Upper lobe of left lung (tissue), 4 donors: Measurements from ENCODE around the gene IRF2.
"Not testable (repeated sequence)": the region's sequence is repeated elsewhere in the genome, so short reads cannot be mapped to it uniquely, and the experiment has no call there.

Experiments
- EP300 ChIP-seq, 4 donors: sonication (generic); formaldehyde crosslinking; IDR thresholded peaks; one replicate each; pipeline ENCODE4 v1.5.1; 2017; ENCODE audit warnings: antibody characterized with exemption in 4 of 4, control low read depth in 2 of 4
- POLR2A ChIP-seq, 4 donors: fragments of 450-650 bp; IDR thresholded peaks; one replicate each; pipeline ENCODE4 v1.5.1; 2016 to 2017; ENCODE audit warnings: antibody characterized with exemption in 4 of 4, mild to moderate bottlenecking in 2 of 4
- TF ChIP-seq, protein P1 (sequence below), 6 experiments: fragments of 450-650 bp in 4 of 6; fragments of 200-600 bp in 2 of 6; sonication (generic) in 2 of 6; IDR thresholded peaks; one replicate each; pipeline ENCODE4 v1.5.1; 2016 to 2019; ENCODE audit warnings: antibody characterized with exemption in 6 of 6

GRCh38 chr4:184339398-184340193, 134.8 kb downstream of the IRF2 start:
- TF ChIP-seq, protein P1, sequence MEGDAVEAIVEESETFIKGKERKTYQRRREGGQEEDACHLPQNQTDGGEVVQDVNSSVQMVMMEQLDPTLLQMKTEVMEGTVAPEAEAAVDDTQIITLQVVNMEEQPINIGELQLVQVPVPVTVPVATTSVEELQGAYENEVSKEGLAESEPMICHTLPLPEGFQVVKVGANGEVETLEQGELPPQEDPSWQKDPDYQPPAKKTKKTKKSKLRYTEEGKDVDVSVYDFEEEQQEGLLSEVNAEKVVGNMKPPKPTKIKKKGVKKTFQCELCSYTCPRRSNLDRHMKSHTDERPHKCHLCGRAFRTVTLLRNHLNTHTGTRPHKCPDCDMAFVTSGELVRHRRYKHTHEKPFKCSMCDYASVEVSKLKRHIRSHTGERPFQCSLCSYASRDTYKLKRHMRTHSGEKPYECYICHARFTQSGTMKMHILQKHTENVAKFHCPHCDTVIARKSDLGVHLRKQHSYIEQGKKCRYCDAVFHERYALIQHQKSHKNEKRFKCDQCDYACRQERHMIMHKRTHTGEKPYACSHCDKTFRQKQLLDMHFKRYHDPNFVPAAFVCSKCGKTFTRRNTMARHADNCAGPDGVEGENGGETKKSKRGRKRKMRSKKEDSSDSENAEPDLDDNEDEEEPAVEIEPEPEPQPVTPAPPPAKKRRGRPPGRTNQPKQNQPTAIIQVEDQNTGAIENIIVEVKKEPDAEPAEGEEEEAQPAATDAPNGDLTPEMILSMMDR (IDR thresholded peaks at IDR 0.05), result not testable (repeated sequence)
- not testable (repeated sequence) for TF ChIP-seq POLR2A, EP300 (IDR thresholded peaks at IDR 0.05)
